Measurements from ENCODE around the gene GAREM1.

- TF ChIP-seq CTCF (IDR thresholded peaks at IDR 0.05; ENCODE audit: low read length) (no peak), EZH2 (IDR thresholded peaks at IDR 0.05; ENCODE audit: borderline replicate concordance, low read length) (no peak)
These were observed 141.7 kb downstream of the GAREM1 start for GRCh38 chr18:32328974-32329373.
